ENCODE measurements around the gene SCN3A.
A peak's percentile ranks its signal among the peaks of the same experiment; 100 is the strongest.

Gene SCN3A

DNA sequence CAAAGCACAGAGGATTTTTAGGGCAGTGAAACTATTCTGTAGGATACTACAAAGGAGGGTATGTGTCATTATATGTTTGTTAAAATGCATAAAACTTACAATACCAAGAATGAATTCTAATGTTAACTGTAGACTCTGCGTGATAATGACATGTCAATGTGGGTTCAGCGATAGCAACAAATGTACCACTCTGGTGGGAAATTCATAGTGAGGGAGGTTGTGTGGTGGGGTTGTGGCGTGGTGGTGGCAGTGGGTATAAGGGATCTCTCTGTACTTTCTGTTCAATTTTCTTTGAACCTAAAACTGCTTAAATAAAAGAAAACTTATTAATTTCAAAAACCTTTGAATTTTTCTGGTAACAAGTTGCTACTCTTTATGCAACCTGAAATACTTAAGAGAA is 149.2 kb downstream of the SCN3A start:
- in situ Hi-C loops (cut with MboI; ENCODE audit: low sequenced_read_pairs), result no loop called here
- Histone ChIP-seq H3K27me3 (ENCODE audit: low read depth) (no peaks in the 10 kb centered on the region), H3K4me3 (no peak overlapping the region), H3K4me1 (no peaks in the 10 kb centered on the region), H3K36me3 (replicated peaks) (no peaks in the 10 kb centered on the region), H3K9me3 (no peaks in the 10 kb centered on the region)
- no peak for DNase-seq (ENCODE audit: low spot score in 2 of 2)

DNA sequence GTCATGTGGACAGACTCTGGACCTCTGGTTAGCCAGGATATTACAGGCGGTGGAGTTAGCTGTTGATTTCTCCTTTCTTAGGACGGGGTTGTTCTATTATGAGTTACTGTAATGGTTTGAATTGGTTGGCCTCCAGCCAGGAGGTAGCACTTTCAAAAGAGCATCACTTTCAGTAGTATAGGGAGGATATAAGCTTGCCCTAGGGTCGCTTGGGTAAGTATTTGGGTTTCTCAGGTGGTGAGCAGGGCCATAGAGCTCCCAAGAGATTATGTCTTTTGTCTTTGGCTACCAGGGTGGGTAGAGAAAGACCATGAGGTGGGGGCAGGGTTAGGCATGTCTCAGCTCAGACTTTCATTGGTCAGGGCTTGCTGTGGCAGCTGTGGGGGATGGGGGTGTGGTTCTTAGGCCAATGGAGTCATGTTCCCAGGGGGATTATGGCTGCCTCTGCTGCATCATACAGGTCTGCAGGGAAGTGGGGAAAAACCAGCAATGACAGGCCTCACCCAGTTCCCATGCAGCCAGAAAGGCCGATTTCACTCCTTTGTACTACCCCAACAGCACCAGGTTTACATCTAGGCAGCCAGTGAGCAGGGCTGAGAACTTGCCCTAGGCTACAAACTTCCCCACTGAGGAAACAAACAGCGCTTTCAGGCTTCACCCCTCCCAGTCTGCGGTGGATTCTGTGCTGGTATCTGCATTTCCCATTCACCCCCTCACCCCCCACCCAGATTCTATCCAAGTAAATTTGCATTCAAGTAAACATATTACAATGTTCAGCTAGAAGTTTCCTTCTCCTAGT is 159.1 kb downstream of the SCN3A start:
- DNase-seq (ENCODE audit: low spot score in 2 of 2), result peak in 1 of 2 experiments; percentile 40
- in situ Hi-C loops (cut with MboI; ENCODE audit: low sequenced_read_pairs), result no loop called here
- Histone ChIP-seq H3K36me3 (replicated peaks) (no peaks in the 10 kb centered on the region), H3K9me3 (no peaks in the 10 kb centered on the region), H3K27me3 (ENCODE audit: low read depth) (no peaks in the 10 kb centered on the region), H3K4me3 (no peak overlapping the region), H3K4me1 (no peaks in the 10 kb centered on the region)

Data from HAP-1 (cell line).